EL (cell line): Measurements from ENCODE around the gene CCSAP.
A peak's percentile ranks its signal among the peaks of the same experiment; 100 is the strongest.

Experiments used
- DNase-seq: peaks from one replicate; pipeline ENCODE4 v3.0.0-alpha.2; 2016

CCSAP gene

DNA sequence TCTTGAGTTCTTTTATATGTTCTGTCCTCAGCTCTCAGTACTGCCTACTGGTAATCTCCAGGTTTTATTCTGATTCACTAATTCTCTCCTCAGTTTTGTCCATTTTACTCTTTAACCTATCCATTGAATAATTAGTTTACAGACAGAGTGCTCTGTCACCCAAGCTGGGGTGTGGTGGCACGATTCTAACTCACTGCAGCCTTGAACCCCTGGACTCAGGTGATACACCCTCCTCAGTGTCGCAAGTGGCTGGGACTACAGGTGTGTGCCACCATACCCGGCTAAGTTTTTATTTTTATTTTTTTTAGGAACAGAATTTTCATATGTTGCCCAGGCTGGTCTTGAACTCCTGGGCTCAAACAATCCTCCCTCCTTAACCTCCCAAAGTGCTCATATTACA lies 58.0 kb downstream of the CCSAP start:
- DNase-seq, result no peak

DNA sequence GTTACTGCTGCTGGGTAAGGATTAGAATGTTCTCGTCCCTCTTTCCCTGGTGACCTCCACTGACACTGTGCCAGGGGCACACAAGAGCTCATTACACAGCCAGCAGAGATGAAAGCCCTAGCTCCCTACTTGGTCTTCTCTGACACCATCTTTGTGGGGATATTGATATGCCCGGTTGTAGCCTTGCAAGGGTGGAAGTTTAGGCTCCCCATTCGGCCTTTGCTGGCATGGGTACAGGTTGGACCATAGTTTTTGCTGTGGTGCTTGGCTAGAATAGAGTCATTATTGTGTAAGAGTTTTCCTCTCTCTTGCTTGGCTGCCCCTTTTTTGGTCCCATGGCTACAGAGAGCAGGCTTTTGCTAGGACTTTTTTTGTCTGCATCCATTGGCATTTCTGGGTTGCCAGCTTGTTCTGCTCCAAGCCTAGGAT lies 59.6 kb downstream of the CCSAP start:
- no peak for DNase-seq

- DNase-seq, result no peak
Observed at GRCh38 chr1:229282295-229282823, 60.5 kb downstream of the CCSAP start.

- DNase-seq, result no peak
Observed at GRCh38 chr1:229281339-229281926, 61.4 kb downstream of the CCSAP start.

- DNase-seq, result peak; percentile 40
Observed at GRCh38 chr1:229280921-229281320, 61.9 kb downstream of the CCSAP start.

GRCh38 chr1:229280037-229280828 lies 62.6 kb downstream of the CCSAP start:
- DNase-seq, result no peak

- no peak for DNase-seq
Observed at GRCh38 chr1:229279242-229279641, 63.6 kb downstream of the CCSAP start.

DNA sequence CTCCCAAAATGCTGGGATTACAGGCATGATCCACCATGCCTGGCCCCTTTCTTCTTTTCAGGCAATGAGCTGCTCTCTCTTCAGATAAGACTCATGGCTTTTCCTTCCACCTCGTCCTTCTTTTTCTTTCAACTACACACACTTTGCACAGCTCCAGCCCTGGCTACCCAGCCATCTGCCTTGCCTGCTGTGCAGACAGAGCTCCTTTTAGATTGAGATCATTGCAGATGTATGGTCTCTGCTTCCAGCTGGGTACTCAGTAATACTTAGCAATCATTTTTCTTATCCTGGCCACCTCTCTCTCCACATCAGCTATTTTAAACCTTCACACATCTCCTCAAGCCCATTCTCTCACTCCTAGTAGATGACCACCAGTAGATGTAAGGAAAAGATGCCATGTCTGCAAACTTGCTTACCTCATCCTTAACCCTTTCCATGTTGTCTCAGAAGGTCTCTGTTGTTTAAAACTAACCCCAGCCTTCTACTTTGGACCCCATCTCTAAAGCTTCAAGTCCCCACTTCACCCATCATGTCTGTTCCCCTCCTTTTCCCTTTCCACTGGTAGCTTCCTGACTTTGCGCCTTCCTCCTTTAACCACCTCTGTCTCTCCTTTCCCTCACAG lies 64.6 kb downstream of the CCSAP start:
- DNase-seq, result no peak

DNA sequence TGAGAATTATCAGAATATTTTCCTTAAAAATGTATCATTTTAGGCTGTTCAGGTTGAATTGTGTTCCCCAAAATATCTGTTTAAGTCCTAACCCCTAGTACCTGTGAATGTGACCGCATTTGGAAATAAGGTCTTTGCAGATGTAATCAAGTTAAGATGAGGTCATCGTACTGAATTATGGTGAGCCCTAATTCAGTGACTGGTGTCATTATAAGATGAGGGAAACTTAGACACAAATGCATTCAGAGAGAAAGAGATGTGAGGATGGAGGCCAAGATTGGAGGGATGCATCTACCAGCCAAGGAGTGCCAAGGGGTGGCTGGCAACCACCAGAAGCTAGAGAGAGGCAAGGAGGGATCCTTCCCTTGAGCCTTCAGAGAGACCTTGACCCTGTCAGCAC lies 67.8 kb downstream of the CCSAP start:
- no peak for DNase-seq

DNA sequence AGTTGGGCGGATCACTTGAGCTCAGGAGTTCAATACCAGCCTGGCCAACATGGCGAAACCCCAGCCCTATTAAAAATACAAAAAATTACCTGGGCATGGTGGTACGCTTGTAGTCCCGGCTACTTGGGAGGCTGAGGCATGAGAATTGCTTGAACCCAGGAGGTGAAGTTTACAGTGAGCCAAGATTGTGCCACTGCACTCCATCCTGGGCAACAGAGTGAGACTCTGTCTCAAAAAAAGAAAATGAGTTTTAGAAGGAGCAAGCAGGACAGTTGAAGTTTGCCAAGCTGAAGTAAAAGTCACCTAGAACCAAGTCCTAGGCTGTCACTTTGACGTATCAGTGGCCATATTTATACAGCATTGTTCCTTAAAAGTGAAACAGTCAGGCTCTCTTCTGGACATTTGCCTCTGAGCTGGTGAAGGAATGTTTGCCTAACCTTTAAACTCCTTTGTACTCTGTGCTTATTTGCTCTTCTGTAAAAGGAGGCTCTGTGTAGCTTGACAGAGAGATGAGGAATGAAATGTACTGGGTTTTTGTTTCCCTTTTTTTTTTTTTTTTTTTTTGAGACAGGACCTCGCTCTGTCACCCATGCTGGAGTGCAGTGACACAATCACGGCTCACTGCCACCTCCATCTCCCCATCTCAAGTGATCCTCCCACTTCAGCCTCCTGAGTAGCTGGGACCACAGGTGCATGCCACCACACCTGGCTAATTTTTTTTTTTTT lies 69.2 kb downstream of the CCSAP start:
- DNase-seq, result no peak

GRCh38 chr1:229272164-229273158 lies 70.4 kb downstream of the CCSAP start:
- peak; percentile 24 for DNase-seq

GRCh38 chr1:229271448-229272159 lies 71.2 kb downstream of the CCSAP start:
- DNase-seq, result peak; percentile 44
